NCI-H2081 (cell line): ENCODE measurements around the gene RNF157.

ENCODE experiments used
- DNase-seq, 2 experiments: peaks; one replicate each; lab custom pipeline; 2025; lab: John Stamatoyannopoulos, UW

Gene RNF157

DNA sequence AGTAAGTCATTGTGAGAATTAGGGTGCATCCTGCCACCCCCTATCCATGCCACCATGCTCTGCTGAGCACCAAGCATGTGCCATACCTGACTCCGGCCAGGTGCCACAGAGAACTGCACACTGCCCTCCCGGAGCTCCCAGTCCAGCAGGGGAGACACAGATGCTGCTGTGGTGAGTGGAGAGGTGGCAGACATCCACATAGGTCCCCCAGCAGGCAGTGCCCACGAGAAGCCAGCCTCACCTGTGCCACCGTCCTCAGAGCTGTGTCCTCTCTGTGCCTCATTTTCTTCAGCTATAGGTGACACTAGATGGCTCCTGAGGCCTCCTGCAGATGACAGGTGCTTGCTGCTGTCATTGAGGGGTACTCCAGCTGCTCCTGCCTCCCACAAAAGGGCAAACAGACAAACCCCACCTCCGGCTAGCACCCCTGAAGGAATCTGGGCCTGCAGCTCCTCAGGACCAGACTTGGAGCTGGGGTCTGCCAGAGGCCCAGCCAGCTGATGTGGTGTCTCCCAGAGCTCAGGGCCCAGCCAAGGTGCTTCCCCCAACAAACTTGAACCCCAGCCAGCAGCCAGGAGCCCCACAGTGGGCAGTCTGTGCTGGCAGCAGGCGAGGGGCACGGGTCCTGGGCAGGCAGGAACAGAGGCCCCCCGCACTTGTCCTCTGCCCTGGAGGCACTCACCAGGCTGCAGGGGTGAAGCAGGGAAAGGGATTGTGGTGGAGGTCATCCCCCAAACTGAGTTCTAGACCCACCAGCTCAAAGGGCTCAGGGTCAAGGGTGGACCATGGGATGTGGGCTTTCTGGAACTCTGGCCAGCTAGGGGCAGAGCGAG, 116.3 kb downstream of the RNF157 start:
- no peak for DNase-seq

DNA sequence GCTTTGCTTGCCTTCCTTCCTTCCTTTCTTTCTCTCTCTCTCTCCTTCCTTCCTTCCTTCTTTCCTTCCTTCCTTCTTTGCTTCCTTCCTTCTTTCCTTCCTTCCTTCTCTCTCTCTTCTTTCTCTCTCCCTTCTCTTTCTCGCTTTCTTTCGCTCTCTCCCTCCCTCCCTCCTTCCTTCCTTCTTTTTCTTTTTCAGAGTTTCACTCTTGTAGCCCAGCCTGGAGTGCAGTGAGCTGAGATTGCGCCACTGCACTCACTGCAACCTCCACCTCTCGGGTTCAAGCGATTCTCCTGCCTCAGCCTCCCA, 117.1 kb downstream of the RNF157 start:
- DNase-seq = no peak

DNA sequence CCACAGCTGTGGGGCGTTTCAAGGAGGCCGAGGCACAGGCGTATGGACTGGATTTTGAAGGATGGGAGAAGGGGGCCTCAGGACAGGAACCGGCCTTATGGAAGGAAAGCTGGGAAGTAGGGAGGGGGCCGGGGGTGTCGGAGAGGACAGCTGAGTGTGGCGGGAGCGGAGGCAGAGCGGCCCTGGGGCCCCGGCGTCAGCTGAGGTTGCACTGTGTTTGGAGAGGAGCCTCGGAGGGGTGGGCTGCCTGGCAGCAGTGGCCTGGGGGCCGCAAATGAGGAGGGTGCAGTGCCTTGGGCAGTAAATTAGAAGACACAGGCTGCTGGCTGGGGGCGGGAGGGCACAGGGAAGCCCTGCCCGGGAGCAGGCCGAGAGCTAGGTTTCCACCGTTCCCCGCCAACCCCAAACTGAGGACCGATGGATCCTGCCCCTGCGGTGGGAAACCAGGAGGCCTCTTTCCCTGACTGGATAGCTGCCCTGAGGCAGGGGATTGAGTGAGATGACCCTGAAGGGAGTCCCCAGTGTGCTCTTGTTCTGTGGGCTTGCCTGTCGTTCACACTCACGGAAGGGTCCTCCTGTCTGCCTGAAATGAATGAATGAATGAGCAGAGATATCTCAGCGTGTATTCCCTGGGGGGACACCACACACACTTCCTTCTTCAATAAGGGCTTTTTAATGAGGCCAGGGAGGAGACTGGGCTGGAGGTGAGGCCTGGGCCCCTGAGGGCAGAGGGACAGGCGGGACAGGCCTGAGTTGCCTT, 117.7 kb downstream of the RNF157 start:
- DNase-seq = no peak

DNA sequence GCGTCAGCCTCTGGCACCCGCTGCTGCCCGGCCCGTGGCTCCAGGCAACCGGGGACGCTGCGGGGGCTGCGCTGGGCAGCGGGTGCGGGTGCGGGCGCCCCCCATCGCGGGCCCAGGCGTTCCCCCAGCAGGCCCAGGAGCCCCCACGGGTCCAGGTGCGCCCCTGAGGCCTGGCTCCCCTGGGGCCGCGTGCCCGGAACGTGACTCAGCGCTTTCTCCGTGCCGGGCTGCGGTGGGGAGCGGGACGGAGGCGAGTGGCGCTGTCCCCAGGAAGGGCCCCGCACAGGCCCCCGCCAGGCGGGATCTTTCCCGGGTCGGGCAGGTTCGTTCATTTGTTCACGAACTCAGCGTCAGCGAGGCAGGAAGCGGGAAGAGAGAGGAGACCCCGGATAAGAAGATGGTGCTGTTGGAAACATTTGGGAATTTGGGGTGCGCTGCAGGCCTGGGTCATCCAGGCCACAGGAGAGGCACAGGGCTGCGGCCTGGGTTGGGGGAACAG, 118.3 kb downstream of the RNF157 start:
- DNase-seq = no peak

DNA sequence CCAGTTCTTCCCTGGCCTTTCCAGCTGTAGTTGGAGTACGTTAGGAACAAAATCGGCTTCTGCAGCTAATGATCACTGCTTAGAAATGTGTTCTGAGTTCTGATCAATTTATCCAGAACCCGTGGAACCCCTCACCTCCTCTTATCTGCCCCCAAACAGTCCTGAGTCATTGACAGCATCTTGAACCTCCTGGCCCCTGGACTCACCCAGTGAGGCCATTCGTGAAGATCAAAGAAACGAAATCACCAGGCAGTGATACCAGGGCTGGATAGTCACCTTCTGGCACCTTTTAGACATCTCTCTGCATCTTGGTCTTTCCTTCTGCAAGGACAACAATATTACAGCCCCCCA, 119.7 kb downstream of the RNF157 start:
- no peak for DNase-seq

DNA sequence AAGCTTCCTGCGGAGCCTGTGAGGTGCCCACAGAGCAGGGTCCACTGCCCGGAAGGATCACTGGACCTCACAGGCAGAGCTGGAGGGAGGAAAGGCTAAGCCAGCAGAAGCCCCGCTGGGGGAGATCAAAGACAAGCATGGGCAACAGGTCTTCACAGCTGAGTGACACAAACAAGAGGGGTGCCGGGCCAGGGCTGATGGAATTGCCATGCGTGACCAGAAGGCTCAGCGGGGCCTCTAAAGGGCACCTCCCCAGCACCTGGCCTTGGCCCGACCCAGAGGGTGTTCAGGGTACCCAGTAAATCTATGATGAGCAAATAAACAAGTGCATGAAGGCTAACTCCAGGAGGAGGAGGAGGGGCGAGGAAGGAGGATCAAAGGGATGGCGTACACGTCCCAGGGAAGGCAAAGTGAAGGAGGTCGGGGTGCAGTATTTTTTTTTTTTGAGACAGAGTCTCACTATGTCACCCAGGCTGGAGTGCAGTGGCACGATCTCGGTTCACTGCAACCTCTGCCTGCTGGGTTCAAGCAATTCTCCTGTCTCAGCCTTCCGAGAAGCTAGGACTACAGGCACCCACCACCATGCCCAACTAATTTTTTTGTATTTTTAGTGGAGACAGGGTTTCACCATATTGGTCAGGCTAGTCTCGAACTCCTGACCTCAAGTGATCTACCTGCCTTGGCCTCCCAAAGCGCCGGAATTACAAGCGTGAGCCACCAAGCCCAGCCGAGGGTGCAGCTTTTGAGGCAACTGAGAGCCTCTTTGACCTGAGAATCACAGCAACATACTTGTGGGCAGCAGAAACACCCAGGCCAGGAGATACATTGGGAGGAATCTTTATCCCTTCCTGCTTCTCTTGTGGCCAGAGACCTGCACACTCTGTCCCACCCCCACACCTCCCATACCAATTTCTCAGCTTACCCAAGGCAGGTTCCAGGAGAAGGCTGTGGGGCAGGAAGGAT, 120.6 kb downstream of the RNF157 start:
- DNase-seq = no peak

DNA sequence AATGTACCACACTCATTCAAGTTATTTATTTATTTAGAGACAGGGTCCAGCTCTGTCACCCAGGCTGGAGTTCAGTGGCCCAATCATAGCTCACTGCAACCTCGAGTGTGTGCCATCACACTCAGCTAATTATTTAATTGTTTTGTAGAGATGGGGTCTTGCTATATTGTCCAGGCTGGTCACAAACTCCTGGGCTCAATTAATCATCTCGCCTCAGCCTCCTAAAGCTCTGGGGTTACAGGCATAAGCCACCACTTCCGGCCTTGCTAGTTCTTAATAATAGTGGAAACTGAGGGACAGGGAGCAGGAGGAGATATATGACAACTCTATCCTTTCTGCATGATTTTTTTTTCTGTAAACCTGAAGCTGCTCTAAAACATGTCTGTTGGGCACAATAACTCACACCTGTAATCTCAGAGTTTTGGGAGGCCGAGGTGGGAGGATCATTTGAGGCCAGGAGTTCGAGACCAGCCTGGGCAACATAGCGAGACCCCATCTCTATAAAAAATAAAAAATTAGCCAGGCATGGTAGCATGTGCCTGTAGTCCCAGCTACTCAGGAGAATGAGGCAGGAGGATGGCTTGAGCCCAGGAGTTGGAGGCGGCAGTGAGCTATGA, 125.0 kb downstream of the RNF157 start:
- no peak for DNase-seq

DNA sequence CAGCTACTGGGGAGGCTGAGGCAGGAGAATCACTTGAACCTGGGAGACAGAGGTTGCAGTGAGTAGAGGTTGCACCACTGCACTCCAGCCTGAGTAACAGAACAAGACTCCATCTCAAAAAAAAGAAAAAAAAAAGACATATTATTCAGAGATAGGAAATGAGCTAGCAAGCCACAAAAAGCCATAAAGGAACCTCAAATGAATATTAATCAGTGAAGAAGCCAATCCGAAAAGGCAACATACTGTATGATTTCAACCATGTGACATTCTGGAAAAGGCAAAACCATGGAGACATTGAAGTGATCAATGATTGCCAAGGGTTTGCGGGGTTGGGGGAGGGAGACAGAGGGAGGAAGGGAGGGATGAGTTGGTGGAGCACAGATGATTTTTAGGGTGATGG, 128.3 kb downstream of the RNF157 start:
- DNase-seq = no peak

DNA sequence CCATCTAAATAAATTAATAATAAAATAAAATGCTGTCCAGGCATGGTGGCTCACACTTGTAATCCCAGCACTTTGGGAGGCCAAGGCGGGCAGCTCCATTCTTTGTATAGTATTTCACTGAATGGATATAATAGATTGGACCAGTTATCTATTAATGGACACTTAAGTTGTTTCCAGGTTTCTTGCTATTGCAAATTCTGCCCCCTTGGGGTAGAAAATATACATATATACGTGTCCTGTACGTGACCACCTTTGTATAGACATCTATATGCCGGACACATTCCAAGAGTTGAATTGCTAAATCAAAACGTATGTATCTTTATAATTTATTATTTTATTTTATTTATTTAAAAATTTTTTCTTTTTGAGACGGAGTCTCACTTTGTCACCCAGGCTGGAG, 132.8 kb downstream of the RNF157 start:
- peak in 1 of 2 experiments; percentile 15 for DNase-seq

DNA sequence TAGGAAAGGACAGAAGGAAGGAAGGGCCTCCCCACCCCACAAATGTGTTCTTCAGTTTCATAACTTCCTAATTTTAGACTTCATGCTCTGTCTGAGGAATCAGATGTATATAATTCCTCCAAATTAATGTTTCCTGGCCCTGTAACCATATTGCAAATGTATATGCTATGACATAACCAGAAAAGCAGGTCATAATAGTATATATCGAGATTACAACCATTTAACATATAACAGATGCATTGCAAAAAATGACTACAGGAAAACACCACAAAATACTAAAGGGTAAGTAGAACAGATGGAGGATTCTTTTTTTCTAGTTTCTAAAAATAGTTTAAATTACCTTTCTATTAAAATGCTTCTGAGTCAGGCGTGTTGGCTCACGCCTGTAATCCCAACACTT, 133.6 kb downstream of the RNF157 start:
- no peak for DNase-seq

DNA sequence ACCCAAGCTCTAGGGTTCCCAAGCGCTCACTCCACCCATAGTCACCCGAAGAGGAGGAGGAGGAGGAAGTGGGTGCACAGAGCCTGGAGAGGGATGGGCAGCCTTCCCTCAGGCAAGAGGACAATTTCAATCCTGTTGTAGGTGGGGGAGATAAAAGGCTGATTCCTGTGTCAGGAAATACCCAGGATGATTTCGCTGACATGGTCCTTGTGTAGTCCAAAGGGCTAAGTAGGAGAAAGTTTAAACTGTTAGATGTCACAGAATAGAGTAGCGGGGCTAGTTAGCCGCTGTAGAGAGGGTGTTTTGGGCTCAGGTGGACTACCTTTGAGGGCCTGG, 135.4 kb downstream of the RNF157 start:
- DNase-seq = no peak

DNA sequence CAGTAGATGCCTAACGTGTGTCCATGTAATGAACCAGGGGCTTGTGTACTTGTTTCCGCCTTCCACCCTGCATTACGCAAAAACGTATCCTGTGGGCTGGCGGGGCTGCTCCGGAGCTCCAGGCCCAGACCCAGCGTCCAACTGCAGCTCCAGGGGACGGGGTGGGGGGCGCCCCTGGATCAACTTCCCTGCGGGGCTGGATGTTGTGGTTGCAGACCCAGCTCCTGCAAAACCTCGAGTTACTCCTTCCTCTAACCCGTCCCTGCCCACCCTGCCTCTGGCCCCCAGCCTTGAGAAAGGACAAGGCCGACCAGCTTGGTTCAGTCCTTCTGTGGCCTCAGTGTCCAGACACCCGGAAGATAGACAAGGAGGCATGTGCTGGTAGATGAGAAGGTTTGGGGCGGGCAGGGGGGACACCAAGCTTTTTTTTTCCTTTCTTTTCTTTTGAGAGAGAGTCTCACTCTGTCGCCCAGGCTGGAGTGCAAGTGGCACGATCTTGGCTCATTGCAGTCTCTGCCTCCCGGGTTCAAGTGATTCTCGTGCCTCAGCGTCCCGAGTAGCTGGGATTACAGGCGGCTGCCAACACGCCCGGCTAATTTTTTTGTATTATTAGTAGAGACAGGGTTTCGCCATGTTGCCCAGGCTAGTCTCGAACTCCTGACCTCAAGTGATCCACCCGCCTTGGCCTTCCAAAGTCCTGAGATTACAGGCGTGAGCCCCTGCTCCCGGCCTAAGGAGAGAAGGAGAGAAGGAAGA, 136.0 kb downstream of the RNF157 start:
- no peak for DNase-seq

DNA sequence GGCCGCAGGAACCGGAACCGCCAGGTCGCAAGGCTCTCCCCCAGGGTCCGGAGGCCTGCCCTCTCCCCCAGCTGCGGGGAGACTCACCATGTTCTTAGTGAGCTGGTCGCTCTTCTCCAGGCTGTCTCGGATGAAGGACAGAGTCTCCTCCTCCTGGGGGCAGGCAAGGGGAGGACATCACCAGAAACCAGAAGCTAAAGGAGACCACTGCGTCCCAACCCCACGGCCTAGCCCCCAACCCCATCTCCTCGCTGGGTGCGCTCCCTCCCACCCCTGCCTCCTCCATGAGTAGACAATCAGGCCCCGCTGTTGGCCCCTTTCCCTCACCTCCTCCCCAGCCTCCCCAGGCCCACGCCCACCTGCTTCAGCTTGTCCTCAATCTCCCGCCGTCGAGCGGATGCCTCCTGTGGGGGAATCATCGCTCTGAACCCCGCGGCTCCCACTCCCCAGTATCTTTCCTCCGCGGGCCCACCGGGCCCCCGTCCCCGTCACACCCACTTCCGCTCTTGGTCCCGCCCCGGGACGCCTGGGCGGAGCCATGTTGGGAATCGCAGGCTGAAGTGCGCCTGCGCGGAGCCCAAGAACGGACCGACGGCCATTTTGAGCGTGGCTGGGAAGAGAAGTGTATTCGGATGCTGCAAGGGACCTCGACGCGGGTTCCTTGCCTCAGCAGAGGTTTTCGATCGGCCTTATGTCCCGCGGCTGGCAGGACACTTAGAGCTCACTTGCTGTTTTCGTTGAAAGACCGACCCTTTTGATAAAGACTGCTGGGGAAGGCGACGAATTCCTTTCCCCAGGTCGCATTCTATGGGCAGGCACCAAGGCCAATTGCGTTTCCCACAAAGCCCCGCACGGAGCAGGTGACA, 136.8 kb downstream of the RNF157 start, which contains the start of gene EXOC7:
EXOC7 (minus strand) TSS at position 514 of the 866 bp plus-strand sequence; CDS start at position 419, 95 bp downstream.
- DNase-seq = peak; percentile 95 to 96

DNA sequence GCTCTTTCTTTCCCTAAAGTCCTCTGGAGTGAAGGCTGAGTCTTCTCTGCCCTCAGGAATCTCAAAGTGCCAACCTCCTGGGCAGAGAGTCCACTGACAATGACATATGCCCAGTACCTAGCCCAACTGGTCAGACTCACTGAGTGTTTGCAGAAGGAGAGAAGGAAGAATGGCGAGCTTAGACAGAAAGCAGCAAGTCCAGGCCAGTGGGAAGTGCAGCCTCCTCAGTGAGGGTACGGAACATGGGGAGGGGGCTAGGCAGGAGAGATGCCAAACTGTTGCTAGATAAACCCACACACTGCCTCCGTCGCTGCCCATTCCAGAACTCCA, 137.4 kb downstream of the RNF157 start:
- no peak for DNase-seq

DNA sequence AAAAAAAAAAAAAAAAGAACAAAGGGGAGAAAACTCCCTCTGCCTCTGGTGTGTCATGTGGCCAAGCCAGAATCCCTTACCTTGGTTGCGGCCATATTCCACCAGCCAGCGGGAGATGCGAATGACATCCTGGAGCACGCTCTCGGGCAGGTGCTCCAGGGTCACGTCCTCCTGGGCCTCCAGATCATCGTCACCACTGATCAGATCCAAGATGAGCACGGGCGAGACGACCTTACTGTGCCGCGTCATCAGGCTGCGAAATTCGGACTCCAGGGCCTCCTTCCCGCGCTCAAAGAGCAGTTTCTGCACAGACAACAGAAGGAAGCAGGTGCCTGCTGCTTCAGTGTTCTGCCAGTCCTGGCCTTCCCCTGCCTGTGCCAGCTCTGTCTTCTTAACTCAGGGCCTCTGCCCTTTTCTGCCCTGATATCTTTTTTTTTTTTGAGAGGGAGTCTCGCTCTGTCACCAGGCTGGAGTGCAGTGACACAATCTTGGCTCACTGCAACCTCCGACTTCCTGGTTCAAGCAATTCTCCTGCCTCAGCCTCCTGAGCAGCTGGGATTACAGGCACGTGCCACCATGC, 142.5 kb downstream of the RNF157 start:
- DNase-seq = no peak

DNA sequence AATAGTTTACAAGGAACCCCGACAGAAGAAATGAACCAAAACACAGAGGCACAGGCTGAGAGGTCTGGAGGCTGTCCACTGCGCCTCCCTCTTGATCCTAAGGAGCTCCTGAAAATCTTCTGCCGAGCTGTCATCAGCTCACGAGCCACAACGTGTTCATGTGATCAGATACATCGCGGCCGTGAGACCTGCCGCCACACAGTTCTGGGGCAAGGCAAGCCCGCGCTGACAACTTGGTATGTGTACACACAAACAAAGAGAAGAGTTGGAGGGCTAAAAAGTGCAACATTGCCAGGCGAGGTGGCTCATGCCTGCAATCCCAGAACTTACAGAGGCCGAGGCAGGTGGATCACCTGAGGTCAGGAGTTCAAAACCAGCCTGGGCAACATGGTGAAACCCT, 144.3 kb downstream of the RNF157 start:
- no peak for DNase-seq

DNA sequence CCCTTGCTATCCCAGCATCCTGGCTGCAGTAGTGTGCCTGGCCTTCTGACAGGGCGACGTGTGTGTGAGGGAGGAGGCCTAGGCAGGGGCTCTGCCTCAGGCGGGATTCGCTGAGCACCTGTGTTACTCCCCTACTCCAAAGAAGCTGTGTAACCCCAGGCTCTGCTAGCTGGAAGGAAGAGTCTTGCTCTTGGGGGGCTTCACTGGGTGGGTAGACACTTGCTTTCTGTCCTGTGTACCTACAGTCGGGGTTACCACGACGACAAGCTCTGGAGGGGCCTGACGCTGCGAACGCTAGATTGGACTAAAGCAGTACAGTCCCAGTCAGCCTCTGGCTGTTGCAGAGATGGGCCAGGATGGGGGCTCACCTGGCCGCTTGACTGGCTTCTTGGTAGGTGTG, 146.2 kb downstream of the RNF157 start:
- no peak for DNase-seq

DNA sequence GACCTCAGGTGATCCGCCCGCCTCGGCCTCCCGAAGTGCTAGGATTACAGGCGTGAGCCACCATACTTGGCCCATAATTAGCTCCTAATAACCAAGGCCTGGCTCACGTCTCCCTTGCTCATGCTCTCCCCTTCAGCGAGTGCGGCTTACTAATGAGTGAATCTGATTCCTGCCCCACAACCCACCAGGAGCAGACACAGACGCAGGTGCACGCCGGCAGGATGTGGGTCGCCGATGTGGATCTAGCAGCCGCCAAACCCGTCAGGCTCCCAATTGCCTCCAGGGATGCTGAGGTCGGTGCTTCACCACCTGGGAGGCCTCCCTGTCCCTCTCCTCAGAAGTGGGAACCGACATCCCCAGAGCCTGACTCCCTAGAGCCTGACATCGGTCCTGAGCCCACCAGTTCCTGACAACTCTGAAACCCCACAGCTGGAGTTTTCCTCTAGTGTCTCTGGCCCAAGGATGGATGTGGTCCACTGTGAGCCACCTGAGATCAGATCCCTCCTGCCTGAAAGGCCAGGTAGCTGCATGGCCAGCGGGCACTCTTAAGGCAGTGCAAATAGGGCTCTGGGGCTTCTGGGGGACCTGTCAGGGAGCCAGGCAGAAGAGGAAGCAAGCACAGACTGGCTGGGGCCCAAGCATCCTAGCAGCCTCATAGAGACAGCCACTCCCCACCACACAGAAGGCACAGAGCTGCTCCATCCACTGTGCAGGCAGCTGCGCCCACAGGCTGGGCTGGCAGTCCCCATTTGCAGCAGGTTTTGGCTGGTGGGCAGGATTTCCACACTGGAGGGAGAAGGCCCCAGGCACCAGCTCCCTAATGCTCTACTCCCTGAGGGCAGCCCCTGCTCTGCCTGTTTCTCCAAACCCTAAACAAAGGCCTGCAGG, 147.5 kb downstream of the RNF157 start:
- DNase-seq = no peak
